ENCODE results near the gene TBX2.

TBX2 gene

GRCh38 chr17:61423967-61424649 lies 24.5 kb downstream of the TBX2 start:
- H3K36me3 ChIP-seq (ENCODE audit: insufficient read depth, low read length), result no peaks in the 10 kb centered on the region

GRCh38 chr17:61425682-61426481 lies 26.2 kb downstream of the TBX2 start:
- H2AFZ ChIP-seq (ENCODE audit: low read length), result no peak overlapping the region

More at GRCh38 chr17:61423967-61424649, 24.5 kb downstream of the TBX2 start:
- Histone ChIP-seq H3K4me2 (ENCODE audit: low read length) (no peak overlapping the region), H3K79me2 (ENCODE audit: insufficient read depth, low read length) (no peaks in the 10 kb centered on the region), H3K27ac (ENCODE audit: low read depth, low read length, poor library complexity, severe bottlenecking) (no peak overlapping the region), H2AFZ (ENCODE audit: low read length) (no peak overlapping the region), H3K4me1 (ENCODE audit: insufficient read depth, low read length, severe bottlenecking) (no peaks in the 10 kb centered on the region), H3K27me3 (ENCODE audit: insufficient read depth, low read length) (0 out of 2 replicates have a peak, but pooled peaks cover 5% of the 10 kb centered on the region), H3K4me3 (ENCODE audit: low read depth, low read length, poor library complexity, severe bottlenecking) (no peak overlapping the region), H3K9ac (ENCODE audit: low read length) (no peak overlapping the region), H3K9me2 (ENCODE audit: low read depth, low read length) (no peaks in the 10 kb centered on the region), H3K9me3 (ENCODE audit: low read length) (no peaks in the 10 kb centered on the region), H3F3A (ENCODE audit: insufficient read depth, low read length) (no peaks in the 10 kb centered on the region), H4K20me1 (ENCODE audit: insufficient read depth, low read length) (no peaks in the 10 kb centered on the region)
- TF ChIP-seq CTCF (IDR thresholded peaks at IDR 0.05; ENCODE audit: low read length) (no peak), EZH2 (IDR thresholded peaks at IDR 0.05; ENCODE audit: borderline replicate concordance, low read length) (no peak)

More at GRCh38 chr17:61425682-61426481, 26.2 kb downstream of the TBX2 start:
- peak; percentile 28; the same call in 1 of the 2 replicates for TF ChIP-seq CTCF (IDR thresholded peaks at IDR 0.05; ENCODE audit: low read length)
- TF ChIP-seq EZH2 (IDR thresholded peaks at IDR 0.05; ENCODE audit: borderline replicate concordance, low read length), result no peak
- no peaks in the 10 kb centered on the region for H3K36me3 ChIP-seq (ENCODE audit: insufficient read depth, low read length)
- H3K9me2 ChIP-seq (ENCODE audit: low read depth, low read length), result no peaks in the 10 kb centered on the region
- H3K4me3 ChIP-seq (ENCODE audit: low read depth, low read length, poor library complexity, severe bottlenecking), result no peak overlapping the region
- H3K9ac ChIP-seq (ENCODE audit: low read length), result no peak overlapping the region
- H3K4me1 ChIP-seq (ENCODE audit: insufficient read depth, low read length, severe bottlenecking), result no peaks in the 10 kb centered on the region
- H4K20me1 ChIP-seq (ENCODE audit: insufficient read depth, low read length), result no peaks in the 10 kb centered on the region
- H3K4me2 ChIP-seq (ENCODE audit: low read length), result no peak overlapping the region
- H3K27ac ChIP-seq (ENCODE audit: low read depth, low read length, poor library complexity, severe bottlenecking), result no peak overlapping the region
- H3F3A ChIP-seq (ENCODE audit: insufficient read depth, low read length), result no peaks in the 10 kb centered on the region
- H3K9me3 ChIP-seq (ENCODE audit: low read length), result no peaks in the 10 kb centered on the region
- no peaks in the 10 kb centered on the region for H3K79me2 ChIP-seq (ENCODE audit: insufficient read depth, low read length)
- H3K27me3 ChIP-seq (ENCODE audit: insufficient read depth, low read length), result 0 out of 2 replicates have a peak, but pooled peaks cover 5% of the 10 kb centered on the region

Measured in OCI-LY1 (cell line).